GM19463 (cell line): ENCODE data around the gene USP32.
A peak's percentile ranks its signal among the peaks of the same experiment; 100 is the strongest.
"Not testable (repeated sequence)": the region's sequence is repeated elsewhere in the genome, so short reads cannot be mapped to it uniquely, and the experiment has no call there.

Source experiments
- ATAC-seq: cut with Tn5 transposase; IDR thresholded peaks from one replicate; pipeline ENCODE4 v1.9.1; 2021; ENCODE audit warnings: mild to moderate bottlenecking, moderate library complexity; ENCODE audit not compliant: unreplicated experiment

The USP32 gene

GRCh38 chr17:60403962-60404361 is 12.0 kb upstream of the USP32 start:
- ATAC-seq = no peak

- no peak for ATAC-seq
Measured at GRCh38 chr17:60403523-60403810, 11.5 kb upstream of the USP32 start.

- no peak for ATAC-seq
Measured at GRCh38 chr17:60401819-60402218, 9.9 kb upstream of the USP32 start.

- ATAC-seq = no peak
Measured at GRCh38 chr17:60398227-60398959, 6.5 kb upstream of the USP32 start.

- no peak for ATAC-seq
Measured at GRCh38 chr17:60396412-60396811, 4.5 kb upstream of the USP32 start.

- ATAC-seq = no peak
Measured at GRCh38 chr17:60395508-60396065, 3.7 kb upstream of the USP32 start.

- ATAC-seq = no peak
Measured at GRCh38 chr17:60393840-60394723, 2.1 kb upstream of the USP32 start.

GRCh38 chr17:60392845-60393702 is 1.1 kb upstream of the USP32 start:
- ATAC-seq = no peak

GRCh38 chr17:60391471-60392041 is 377 bp downstream of the USP32 start:
- peak; percentile 13 for ATAC-seq

- no peak for ATAC-seq
Measured at GRCh38 chr17:60390925-60391470, 935 bp downstream of the USP32 start.

- no peak for ATAC-seq
Measured at GRCh38 chr17:60390186-60390585, 1.7 kb downstream of the USP32 start.

GRCh38 chr17:60388742-60389141 is 3.2 kb downstream of the USP32 start:
- no peak for ATAC-seq

- ATAC-seq = no peak
Measured at GRCh38 chr17:60387666-60388065, 4.3 kb downstream of the USP32 start.

GRCh38 chr17:60386147-60387058 is 5.5 kb downstream of the USP32 start:
- no peak for ATAC-seq

GRCh38 chr17:60384921-60385320 is 7.0 kb downstream of the USP32 start:
- not testable (repeated sequence) for ATAC-seq

- ATAC-seq = no peak
Measured at GRCh38 chr17:60383379-60383778, 8.6 kb downstream of the USP32 start.

- ATAC-seq = no peak
Measured at GRCh38 chr17:60381958-60382357, 10.0 kb downstream of the USP32 start.

GRCh38 chr17:60379461-60379860 is 12.5 kb downstream of the USP32 start:
- not testable (repeated sequence) for ATAC-seq

GRCh38 chr17:60378187-60378586 is 13.7 kb downstream of the USP32 start:
- ATAC-seq = not testable (repeated sequence)
